ENCODE measurements around the gene NQO1. TPM values are rescaled to one million over a fixed set of nuclear protein-coding genes. Genes with fewer than 3 reads are reported as not detected.

Gene NQO1
- total RNA-seq (ENCODE audit: unreplicated experiment): 7.2 TPM
- long read RNA-seq, partial matches to known transcripts: 0 of 4 reads
- long read RNA-seq, other reads (novel, unspliced or antisense): 0 of 4 reads

- Mint-ChIP-seq H3K4me3 (ENCODE audit: unreplicated experiment) (peak within 1 kb of the TSS; percentile 93), H3K9me3 (ENCODE audit: unreplicated experiment) (no peaks in the 10 kb centered on the region), H3K27me3 (ENCODE audit: unreplicated experiment) (peaks cover 2% of the 10 kb centered on the region), H3K36me3 (ENCODE audit: unreplicated experiment) (no peaks in the 10 kb centered on the region), H3K27ac (ENCODE audit: unreplicated experiment) (peak within 1 kb of the TSS; percentile 88), H3K4me1 (ENCODE audit: low read depth, unreplicated experiment) (peaks cover 10% of the 10 kb centered on the region)
- no peak for TF ChIP-seq CTCF (IDR thresholded peaks at IDR 0.05; ENCODE audit: partially characterized antibody, unreplicated experiment)
- peak; percentile 95 for DNase-seq
Observed at GRCh38 chr16:69726313-69727060, at the start of gene NQO1. Gene NQO1 (minus strand): TSS chr16:69726560. CDS start chr16:69726439, 121 bp downstream.

- H3K36me3 Mint-ChIP-seq (ENCODE audit: unreplicated experiment): no peaks in the 10 kb centered on the region
- DNase-seq: no peak
- peaks cover 2% of the 10 kb centered on the region for H3K9me3 Mint-ChIP-seq (ENCODE audit: unreplicated experiment)
- no peaks in the 10 kb centered on the region for H3K27me3 Mint-ChIP-seq (ENCODE audit: unreplicated experiment)
- H3K27ac Mint-ChIP-seq (ENCODE audit: unreplicated experiment): no peak overlapping the region
- no peak for TF ChIP-seq CTCF (IDR thresholded peaks at IDR 0.05; ENCODE audit: partially characterized antibody, unreplicated experiment)
- no peak overlapping the region for H3K4me3 Mint-ChIP-seq (ENCODE audit: unreplicated experiment)
- H3K4me1 Mint-ChIP-seq (ENCODE audit: low read depth, unreplicated experiment): no peaks in the 10 kb centered on the region
Observed at GRCh38 chr16:69775563-69775962, 49.2 kb upstream of the NQO1 start.

GRCh38 chr16:69773260-69773947 is 47.0 kb upstream of the NQO1 start:
- Mint-ChIP-seq H3K4me3 (ENCODE audit: unreplicated experiment) (no peak overlapping the region), H3K27ac (ENCODE audit: unreplicated experiment) (no peak overlapping the region), H3K27me3 (ENCODE audit: unreplicated experiment) (no peaks in the 10 kb centered on the region), H3K4me1 (ENCODE audit: low read depth, unreplicated experiment) (no peaks in the 10 kb centered on the region), H3K36me3 (ENCODE audit: unreplicated experiment) (no peaks in the 10 kb centered on the region), H3K9me3 (ENCODE audit: unreplicated experiment) (peaks cover 2% of the 10 kb centered on the region)
- TF ChIP-seq CTCF (IDR thresholded peaks at IDR 0.05; ENCODE audit: partially characterized antibody, unreplicated experiment): no peak
- DNase-seq: no peak

GRCh38 chr16:69771651-69771967 is 45.2 kb upstream of the NQO1 start:
- no peak overlapping the region for H3K4me3 Mint-ChIP-seq (ENCODE audit: unreplicated experiment)
- no peaks in the 10 kb centered on the region for H3K27me3 Mint-ChIP-seq (ENCODE audit: unreplicated experiment)
- peaks cover 7% of the 10 kb centered on the region for H3K36me3 Mint-ChIP-seq (ENCODE audit: unreplicated experiment)
- H3K4me1 Mint-ChIP-seq (ENCODE audit: low read depth, unreplicated experiment): no peaks in the 10 kb centered on the region
- DNase-seq: no peak
- TF ChIP-seq CTCF (IDR thresholded peaks at IDR 0.05; ENCODE audit: partially characterized antibody, unreplicated experiment): no peak
- no peak overlapping the region for H3K27ac Mint-ChIP-seq (ENCODE audit: unreplicated experiment)
- peaks cover 2% of the 10 kb centered on the region for H3K9me3 Mint-ChIP-seq (ENCODE audit: unreplicated experiment)

GRCh38 chr16:69769404-69769803 is 43.0 kb upstream of the NQO1 start:
- no peak for DNase-seq
- Mint-ChIP-seq H3K9me3 (ENCODE audit: unreplicated experiment) (no peaks in the 10 kb centered on the region), H3K36me3 (ENCODE audit: unreplicated experiment) (peaks cover 7% of the 10 kb centered on the region), H3K27ac (ENCODE audit: unreplicated experiment) (no peak overlapping the region), H3K4me1 (ENCODE audit: low read depth, unreplicated experiment) (no peaks in the 10 kb centered on the region), H3K27me3 (ENCODE audit: unreplicated experiment) (no peaks in the 10 kb centered on the region), H3K4me3 (ENCODE audit: unreplicated experiment) (no peak overlapping the region)
- TF ChIP-seq CTCF (IDR thresholded peaks at IDR 0.05; ENCODE audit: partially characterized antibody, unreplicated experiment): no peak

All from glutamatergic neuron (in vitro differentiated cells).